Hepatocyte (in vitro differentiated cells): ENCODE results near the gene PLSCR2. TPM values are rescaled to one million over a fixed set of nuclear protein-coding genes. Genes with fewer than 3 reads are reported as not detected.

ENCODE experiments used
- DNase-seq: peaks from one replicate; pipeline ENCODE4 v3.0.0-alpha.2; 2016; ENCODE audit warnings: low spot score
- H2AFZ ChIP-seq: fragments of 200-600 bp; sonication (generic); 2 replicates; pipeline ENCODE4 v1.6.0; 2016; ENCODE audit warnings: antibody characterized with exemption, mild to moderate bottlenecking
- H3K27ac ChIP-seq: fragments of 200-600 bp; sonication (generic); 2 replicates; pipeline ENCODE4 v1.5.1; 2016; ENCODE audit warnings: mild to moderate bottlenecking
- H3K27me3 ChIP-seq: fragments of 200-600 bp; sonication (generic); 2 replicates; pipeline ENCODE4 v1.6.1; 2016
- H3K36me3 ChIP-seq: fragments of 200-600 bp; sonication (generic); replicated peaks from 2 replicates; pipeline ENCODE4 v1.5.1; 2016; ENCODE audit warnings: low read depth; ENCODE audit not compliant: insufficient read depth
- H3K4me1 ChIP-seq: fragments of 200-600 bp; sonication (generic); 2 replicates; pipeline ENCODE4 v1.5.1; 2016; ENCODE audit warnings: mild to moderate bottlenecking, moderate library complexity; ENCODE audit not compliant: insufficient read depth
- H3K4me2 ChIP-seq: fragments of 200-600 bp; sonication (generic); 2 replicates; pipeline ENCODE4 v1.6.0; 2016
- H3K4me3 ChIP-seq: fragments of 200-600 bp; sonication (generic); 2 replicates; pipeline ENCODE4 v1.5.1; 2016; ENCODE audit warnings: mild to moderate bottlenecking
- H3K79me2 ChIP-seq: fragments of 200-600 bp; sonication (generic); 2 replicates; pipeline ENCODE4 v1.6.0; 2017; ENCODE audit warnings: mild to moderate bottlenecking
- H3K9me2 ChIP-seq: fragments of 200-600 bp; sonication (generic); replicated peaks from 2 replicates; pipeline ENCODE4 v1.6.0; 2017; ENCODE audit warnings: mild to moderate bottlenecking; ENCODE audit not compliant: insufficient read depth
- H3K9me3 ChIP-seq: fragments of 200-600 bp; sonication (generic); 2 replicates; pipeline ENCODE4 v1.5.1; 2016; ENCODE audit warnings: low read depth, mild to moderate bottlenecking
- H4K20me1 ChIP-seq: fragments of 200-600 bp; sonication (generic); 2 replicates; pipeline ENCODE4 v1.6.0; 2016; ENCODE audit warnings: mild to moderate bottlenecking; ENCODE audit not compliant: insufficient read depth, poor library complexity, severe bottlenecking
- CTCF ChIP-seq: fragments of 200-600 bp; sonication (generic); IDR thresholded peaks from 2 replicates; pipeline ENCODE4 v1.5.1; 2016; ENCODE audit warnings: antibody characterized with exemption, mild to moderate bottlenecking; ENCODE audit not compliant: poor library complexity
- EZH2 ChIP-seq: fragments of 200-600 bp; sonication (generic); IDR thresholded peaks from 2 replicates; pipeline ENCODE4 v1.6.1; 2016; ENCODE audit warnings: antibody characterized with exemption, mild to moderate bottlenecking, borderline replicate concordance
- EZH2phosphoT487 ChIP-seq: fragments of 200-600 bp; sonication (generic); IDR thresholded peaks from one replicate; pipeline ENCODE4 v1.6.1; 2018; ENCODE audit warnings: antibody characterized with exemption, mild to moderate bottlenecking, low read depth, moderate library complexity; ENCODE audit not compliant: unreplicated experiment, severe bottlenecking
- WGBS: methylation state at CpG from one replicate; pipeline ENCODE4 v1.1.6; 2016; ENCODE audit warnings: low lambda C conversion rate; ENCODE audit errors: missing lambda C conversion rate; 5-methylcytosine and 5-hydroxymethylcytosine counted together
- polyA plus RNA-seq: library from polyadenylated mRNA; unstranded; fragments of >200 nt; fragmentation: Nextera tagmentation; extraction: Ambion mirVana; gene quantifications from 2 replicates; pipeline ENCODE4 v1.2.1, GENCODE V29; 2016
- total RNA-seq: library from RNA; depleted of rRNA; stranded (reverse); fragments of >200 nt; gene quantifications from 2 replicates; pipeline ENCODE4 v1.2.3, GENCODE V29; 2014

The PLSCR2 gene
- total and polyA plus RNA-seq, 2 experiments from 2014 or later, result not detected

DNA sequence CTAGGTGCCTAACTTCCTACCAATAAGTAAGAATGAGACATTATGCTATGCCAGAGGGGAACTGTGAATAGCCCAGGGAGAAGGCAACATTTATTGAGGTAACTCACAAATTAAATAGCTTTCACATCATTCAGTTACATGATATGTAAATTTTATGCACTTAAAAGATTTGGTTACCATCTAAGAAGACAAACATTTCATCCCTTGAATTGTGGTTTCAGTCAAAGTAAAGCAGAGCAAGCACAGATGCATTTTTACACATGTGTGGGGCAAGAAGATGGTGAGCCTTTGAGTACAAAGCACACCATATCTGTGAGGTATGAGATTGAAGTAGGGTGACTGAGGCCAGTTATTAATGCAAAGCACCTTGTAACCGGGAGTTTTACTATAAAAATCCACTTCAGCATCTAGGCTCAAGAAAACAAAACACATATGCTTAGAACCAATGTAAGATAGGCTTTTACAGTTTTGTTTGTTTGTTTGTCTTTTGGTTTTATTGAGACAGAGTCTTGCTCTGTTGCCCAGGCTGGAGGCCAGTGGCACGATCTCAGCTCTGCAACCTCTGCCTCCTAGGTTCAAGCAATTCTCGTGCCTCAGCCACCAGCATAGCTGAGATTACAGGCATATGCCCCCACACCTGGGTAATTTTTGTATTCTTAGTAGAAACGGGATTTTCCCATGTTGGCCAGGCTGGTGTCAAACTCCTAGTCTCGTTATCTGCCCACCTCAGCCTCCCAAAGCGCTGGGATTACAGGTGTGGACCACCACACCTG is 3.5 kb downstream of the PLSCR2 start:
- Histone ChIP-seq H3K27ac (no peak overlapping the region), H3K4me2 (no peak overlapping the region)

DNA sequence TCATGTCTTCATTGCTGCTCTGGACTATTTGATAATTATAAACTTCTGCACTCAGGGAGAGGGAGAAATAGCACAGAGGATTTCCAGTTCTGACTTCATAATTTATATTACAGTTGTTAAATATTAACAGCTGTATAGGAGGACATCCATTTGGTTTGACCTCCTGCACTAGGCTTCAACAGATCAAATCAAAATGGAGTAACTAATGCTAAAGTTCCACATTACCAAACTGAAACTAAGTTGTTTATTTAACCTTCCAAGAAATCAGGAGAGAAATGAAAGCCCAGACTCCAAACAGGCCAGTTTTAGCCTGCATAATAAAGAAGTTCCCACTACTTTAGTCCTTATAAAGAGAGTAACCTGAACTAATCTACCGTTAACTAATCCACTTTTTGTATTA is 4.6 kb downstream of the PLSCR2 start:
- Histone ChIP-seq H3K9me2 (no peaks in the 10 kb centered on the region), H4K20me1 (no peaks in the 10 kb centered on the region), H3K4me2 (no peak overlapping the region), H3K79me2 (no peaks in the 10 kb centered on the region), H3K36me3 (no peaks in the 10 kb centered on the region), H3K27me3 (no peaks in the 10 kb centered on the region), H3K4me3 (no peak overlapping the region), H3K27ac (no peak overlapping the region), H3K4me1 (no peaks in the 10 kb centered on the region), H3K9me3 (no peaks in the 10 kb centered on the region), H2AFZ (no peak overlapping the region)
- WGBS, result 76% methylated on average over 1 of the region's 1 CpG
- no peak for TF ChIP-seq EZH2
- no peak for TF ChIP-seq CTCF
- TF ChIP-seq EZH2phosphoT487, result no peak
- no peak for DNase-seq

More for the DNA sequence above, 3.5 kb downstream of the PLSCR2 start:
- no peaks in the 10 kb centered on the region for H3K36me3 ChIP-seq
- TF ChIP-seq CTCF, result no peak
- no peak for TF ChIP-seq EZH2phosphoT487
- TF ChIP-seq EZH2, result no peak
- 91% methylated on average over 6 of the region's 6 CpGs for WGBS
- no peaks in the 10 kb centered on the region for H3K79me2 ChIP-seq
- no peaks in the 10 kb centered on the region for H4K20me1 ChIP-seq
- H3K4me1 ChIP-seq, result no peaks in the 10 kb centered on the region
- H3K27me3 ChIP-seq, result no peaks in the 10 kb centered on the region
- H3K4me3 ChIP-seq, result no peak overlapping the region
- no peaks in the 10 kb centered on the region for H3K9me3 ChIP-seq
- H3K9me2 ChIP-seq, result no peaks in the 10 kb centered on the region
- DNase-seq, result no peak
- no peak overlapping the region for H2AFZ ChIP-seq

DNA sequence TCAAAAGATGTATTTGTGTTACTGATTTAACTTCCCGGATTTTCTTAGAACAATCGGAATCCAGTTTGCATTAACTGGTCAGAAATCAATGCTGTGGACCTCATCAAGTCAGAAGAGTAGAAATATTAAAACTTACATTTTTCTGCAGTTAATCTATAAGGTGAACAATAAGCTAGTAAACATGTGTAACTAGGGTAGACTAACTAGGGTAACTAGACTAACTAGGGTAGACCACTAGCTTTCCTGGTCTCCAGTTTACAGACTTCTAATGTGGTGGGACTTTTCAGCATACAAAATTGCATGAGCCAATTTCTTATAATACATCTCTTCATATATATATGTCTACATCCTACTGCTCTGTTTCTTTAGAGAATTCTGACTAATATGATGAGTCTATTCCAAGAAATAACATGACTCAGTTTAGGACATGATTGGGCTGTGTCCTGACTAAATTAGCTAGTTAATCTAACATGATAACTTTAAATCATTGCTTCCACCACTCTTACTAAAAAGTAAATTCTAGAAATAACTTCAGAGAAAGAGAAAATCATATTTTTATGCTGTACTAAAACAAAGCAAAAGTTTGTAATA is 5.3 kb downstream of the PLSCR2 start:
- Histone ChIP-seq H3K9me3 (no peaks in the 10 kb centered on the region), H3K9me2 (no peaks in the 10 kb centered on the region), H3K27me3 (no peaks in the 10 kb centered on the region), H2AFZ (no peak overlapping the region), H3K36me3 (no peaks in the 10 kb centered on the region), H3K4me3 (no peak overlapping the region), H3K27ac (no peak overlapping the region), H3K4me2 (no peak overlapping the region), H3K4me1 (no peaks in the 10 kb centered on the region), H3K79me2 (no peaks in the 10 kb centered on the region), H4K20me1 (no peaks in the 10 kb centered on the region)
- WGBS, result 98% methylated on average over 2 of the region's 2 CpGs
- no peak for DNase-seq
- TF ChIP-seq CTCF (no peak), EZH2phosphoT487 (no peak), EZH2 (no peak)
